Bronchus fibroblast of lung (primary cell): ENCODE data around the gene SCRT2. TPM values are rescaled to one million over a fixed set of nuclear protein-coding genes. Genes with fewer than 3 reads are reported as not detected.

Source experiments
- total RNA-seq: library from RNA; depleted of rRNA; stranded (reverse); fragments of >200 nt; gene quantifications from 2 replicates; pipeline ENCODE4 v1.2.3, GENCODE V29; 2015

Gene SCRT2
- not detected in 2 replicates for total RNA-seq

DNA sequence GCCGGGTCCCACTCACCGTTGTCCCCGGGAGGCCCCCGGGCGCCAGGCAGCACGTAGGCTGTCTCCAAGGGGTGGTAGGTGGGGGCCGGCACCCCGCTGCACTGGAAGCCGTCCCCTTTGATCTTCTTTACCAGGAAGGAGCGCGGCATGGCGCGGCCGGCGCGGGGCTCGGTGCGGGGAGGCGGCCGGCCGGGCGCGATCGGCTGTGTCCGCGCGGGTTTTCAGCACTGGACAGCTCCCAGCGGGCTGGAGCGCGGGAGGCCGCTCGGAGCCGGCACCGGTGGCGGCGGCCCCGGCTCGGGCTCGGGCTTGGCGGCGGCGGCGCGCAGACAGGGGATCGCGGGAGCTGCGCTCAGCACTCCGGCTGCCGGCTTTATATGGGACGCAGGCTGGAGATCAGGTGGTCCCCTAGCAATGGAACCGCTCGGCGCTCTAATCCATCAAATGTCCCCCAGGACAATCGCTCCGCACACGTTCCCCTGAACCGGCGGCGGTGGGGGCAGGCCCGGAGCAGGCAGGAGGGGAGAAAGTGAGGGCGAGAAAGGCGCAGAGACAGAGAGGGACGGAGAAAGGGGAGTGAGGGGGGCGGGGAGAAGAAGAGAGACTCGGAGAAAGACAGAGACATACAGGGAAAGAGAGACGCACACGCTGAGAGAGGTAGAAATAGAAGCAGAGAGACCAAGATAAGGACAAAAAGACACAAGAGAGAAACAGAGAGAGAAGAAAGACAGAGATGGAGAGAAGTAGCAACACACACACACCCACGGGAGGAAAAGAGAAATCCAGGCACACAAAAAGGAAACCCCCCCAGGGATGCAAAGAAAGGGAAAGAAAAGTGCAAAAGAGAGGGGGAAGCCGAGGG is at the start of gene SCRT2:
Gene SCRT2, minus strand, starts transcription at position 350 of the 862 bp plus-strand sequence. Its CDS starts 201 bp downstream, at position 149.

DNA sequence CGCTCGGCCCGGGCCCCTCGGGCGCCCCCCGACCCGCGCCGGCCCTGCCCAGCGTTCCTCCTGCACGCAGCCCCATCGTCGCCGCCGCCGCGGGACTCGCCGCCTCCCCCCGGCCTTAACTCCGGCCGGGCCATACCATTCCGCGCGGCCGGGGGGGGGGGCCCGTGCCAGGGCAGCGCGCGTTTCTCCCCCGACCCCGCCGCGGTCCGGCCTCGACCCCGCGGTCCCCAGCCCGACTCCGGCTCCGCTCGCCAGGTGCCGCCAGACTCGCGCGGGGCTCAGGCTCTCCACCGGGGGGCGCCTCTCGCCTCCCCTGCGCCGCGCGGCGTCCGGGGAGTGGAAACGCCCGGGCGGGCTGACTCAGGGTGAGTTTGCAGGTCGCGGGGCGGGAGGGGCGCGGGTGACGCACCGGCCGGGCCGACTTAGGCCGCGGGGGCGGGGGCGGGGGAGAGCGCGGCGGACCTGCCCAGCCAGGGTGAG is 22.5 kb downstream of the SCRT2 start, which contains the start of gene SRXN1:
Gene SRXN1, minus strand, starts transcription at position 91 of the 480 bp plus-strand sequence. Its CDS starts 15 bp downstream, at position 76.

Other genes with a start within 250 kb of the SCRT2 start
- gene TBC1D20, start 213.3 kb downstream of the SCRT2 start, total RNA-seq, result 21.0 and 23.3 TPM in 2 replicates
- 87.0 and 95.2 TPM in 2 replicates for gene CSNK2A1, start 132.0 kb downstream of the SCRT2 start, total RNA-seq
- under 0.01 TPM in 1 of 2 replicates, not detected in the other for gene TCF15, start 65.5 kb downstream of the SCRT2 start, total RNA-seq
- 34.5 and 39.0 TPM in 2 replicates for gene SRXN1, start 22.6 kb downstream of the SCRT2 start, total RNA-seq
- not detected in 2 replicates for gene SLC52A3, start 92.7 kb upstream of the SCRT2 start, total RNA-seq
- 9.1 and 9.8 TPM in 2 replicates for gene FAM110A, start 157.9 kb upstream of the SCRT2 start, total RNA-seq
- gene ANGPT4, start 240.5 kb upstream of the SCRT2 start, total RNA-seq, result under 0.01 TPM in 1 of 2 replicates, not detected in the other